Measurements from ENCODE around the gene TMC1.

TMC1 gene

DNA sequence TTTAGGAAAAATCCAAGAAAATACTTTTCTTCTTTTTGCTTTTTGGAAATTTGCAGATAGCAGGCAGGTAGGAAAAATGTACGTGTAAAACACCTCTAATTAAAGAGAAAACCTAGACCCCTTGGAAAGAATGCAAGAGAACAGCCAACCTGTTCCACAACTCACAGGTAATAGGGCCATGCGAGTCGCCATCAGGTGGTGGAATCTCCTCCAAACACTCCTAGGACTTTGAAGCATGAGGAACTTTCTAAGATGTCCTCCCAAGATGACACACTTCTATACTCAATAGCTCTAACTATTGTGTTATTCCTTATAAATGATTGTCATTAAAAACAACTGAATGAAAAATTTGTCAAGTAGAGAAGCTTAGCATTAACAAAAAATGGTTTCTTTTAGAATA is 174.0 kb downstream of the TMC1 start:
- TF ChIP-seq, protein P1, sequence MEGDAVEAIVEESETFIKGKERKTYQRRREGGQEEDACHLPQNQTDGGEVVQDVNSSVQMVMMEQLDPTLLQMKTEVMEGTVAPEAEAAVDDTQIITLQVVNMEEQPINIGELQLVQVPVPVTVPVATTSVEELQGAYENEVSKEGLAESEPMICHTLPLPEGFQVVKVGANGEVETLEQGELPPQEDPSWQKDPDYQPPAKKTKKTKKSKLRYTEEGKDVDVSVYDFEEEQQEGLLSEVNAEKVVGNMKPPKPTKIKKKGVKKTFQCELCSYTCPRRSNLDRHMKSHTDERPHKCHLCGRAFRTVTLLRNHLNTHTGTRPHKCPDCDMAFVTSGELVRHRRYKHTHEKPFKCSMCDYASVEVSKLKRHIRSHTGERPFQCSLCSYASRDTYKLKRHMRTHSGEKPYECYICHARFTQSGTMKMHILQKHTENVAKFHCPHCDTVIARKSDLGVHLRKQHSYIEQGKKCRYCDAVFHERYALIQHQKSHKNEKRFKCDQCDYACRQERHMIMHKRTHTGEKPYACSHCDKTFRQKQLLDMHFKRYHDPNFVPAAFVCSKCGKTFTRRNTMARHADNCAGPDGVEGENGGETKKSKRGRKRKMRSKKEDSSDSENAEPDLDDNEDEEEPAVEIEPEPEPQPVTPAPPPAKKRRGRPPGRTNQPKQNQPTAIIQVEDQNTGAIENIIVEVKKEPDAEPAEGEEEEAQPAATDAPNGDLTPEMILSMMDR (IDR thresholded peaks at IDR 0.05), result no peak
- no peak for DNase-seq (ENCODE audit: low spot score)
- no peak overlapping the region for H3K27ac ChIP-seq
- no peak overlapping the region for H3K4me3 ChIP-seq

DNA sequence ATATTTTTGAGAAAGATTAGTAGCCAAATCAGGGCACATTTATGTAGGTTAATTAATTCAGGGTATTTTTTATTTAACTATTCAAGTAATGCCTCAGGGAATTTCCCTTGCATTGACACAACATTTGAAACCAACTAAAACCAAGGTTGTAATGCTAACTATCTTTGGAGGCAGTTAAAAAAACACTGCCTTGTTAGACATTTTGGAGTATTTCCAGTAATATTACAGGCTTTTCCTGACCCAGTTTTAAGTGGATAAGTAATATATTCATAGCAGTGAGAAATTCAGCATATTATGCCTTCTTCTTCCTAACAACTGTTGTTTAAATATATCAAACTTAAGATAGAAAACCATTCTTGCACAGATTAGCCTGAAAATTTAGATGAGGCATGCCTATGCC is 175.1 kb downstream of the TMC1 start:
- no peak for DNase-seq (ENCODE audit: low spot score)
- H3K27ac ChIP-seq, result no peak overlapping the region
- TF ChIP-seq, protein P1 (IDR thresholded peaks at IDR 0.05), result no peak
- H3K4me3 ChIP-seq, result no peak overlapping the region

DNA sequence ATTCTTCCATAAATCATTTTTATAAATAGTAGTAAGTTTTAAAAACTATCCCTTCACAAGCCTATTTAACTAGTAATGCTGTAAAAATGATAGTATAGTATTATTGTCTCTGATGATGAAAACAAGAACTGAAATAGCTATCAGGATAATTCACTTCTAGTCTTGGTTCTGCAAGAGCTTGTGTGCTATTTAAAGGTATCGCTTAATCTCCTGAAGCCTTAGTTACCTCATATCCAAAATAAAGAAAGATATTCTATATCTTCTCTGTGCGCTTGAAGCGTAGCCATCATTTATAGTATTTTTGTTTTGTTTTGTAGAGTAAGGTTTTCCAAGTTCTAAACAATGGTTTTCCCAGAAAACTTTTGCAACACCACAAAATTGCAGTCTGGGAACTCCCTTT is 180.1 kb downstream of the TMC1 start:
- Histone ChIP-seq H3K4me3 (no peak overlapping the region), H3K27ac (no peak overlapping the region)
- DNase-seq (ENCODE audit: low spot score), result no peak
- TF ChIP-seq, protein P1 (IDR thresholded peaks at IDR 0.05), result no peak

- DNase-seq (ENCODE audit: low spot score), result no peak
- H3K27ac ChIP-seq, result no peak overlapping the region
- H3K4me3 ChIP-seq, result no peak overlapping the region
- TF ChIP-seq, protein P1 (IDR thresholded peaks at IDR 0.05), result no peak
Measured at GRCh38 chr9:72703574-72703973, 182.2 kb downstream of the TMC1 start.

GRCh38 chr9:72704688-72705375 is 183.4 kb downstream of the TMC1 start:
- DNase-seq (ENCODE audit: low spot score), result no peak
- TF ChIP-seq, protein P1 (IDR thresholded peaks at IDR 0.05), result no peak

DNA sequence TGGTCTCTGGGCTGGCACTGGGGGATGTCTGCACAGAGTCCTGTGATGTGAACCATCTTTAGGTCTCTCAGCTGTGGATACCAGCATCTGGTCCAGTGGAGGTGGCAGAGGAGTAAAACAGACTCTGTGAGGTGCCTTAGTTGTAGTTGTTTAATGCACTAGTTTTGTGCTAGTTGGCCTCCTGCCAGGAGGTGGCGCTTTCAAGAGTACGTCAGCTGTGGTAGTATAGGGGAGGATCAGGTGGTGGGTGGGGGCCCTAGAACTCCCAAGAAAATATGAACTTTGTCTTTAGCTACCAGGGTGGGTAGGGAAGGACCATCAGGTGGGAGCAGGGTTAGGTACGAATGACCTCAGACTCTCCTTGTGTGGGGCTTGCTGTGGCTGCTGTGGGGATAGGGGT is 197.1 kb downstream of the TMC1 start:
- no peak for DNase-seq (ENCODE audit: low spot score)
- TF ChIP-seq, protein P1 (IDR thresholded peaks at IDR 0.05), result no peak
- Histone ChIP-seq H3K4me3 (no peak overlapping the region), H3K27ac (no peak overlapping the region)

More at GRCh38 chr9:72704688-72705375, 183.4 kb downstream of the TMC1 start:
- Histone ChIP-seq H3K27ac (no peak overlapping the region), H3K4me3 (no peak overlapping the region)

GRCh38 chr9:72721067-72721466 is 199.7 kb downstream of the TMC1 start:
- Histone ChIP-seq H3K4me3 (no peak overlapping the region), H3K27ac (no peak overlapping the region)
- DNase-seq (ENCODE audit: low spot score), result no peak
- TF ChIP-seq, protein P1 (IDR thresholded peaks at IDR 0.05), result no peak
